Sigmoid colon (tissue), 4 donors: ENCODE data around the gene SIK2.

Experiments used
- EP300 ChIP-seq, 4 donors: sonication (generic); formaldehyde crosslinking; IDR thresholded peaks; one replicate each; pipeline ENCODE4 v1.6.1; 2017; ENCODE audit warnings: antibody characterized with exemption in 4 of 4
- POLR2A ChIP-seq, 2 donors: fragments of 450-650 bp; IDR thresholded peaks; one replicate each; pipeline ENCODE4 v1.6.1; 2016; ENCODE audit warnings: antibody characterized with exemption in 2 of 2, mild to moderate bottlenecking in 2 of 2, moderate library complexity in 2 of 2

- no peak for TF ChIP-seq POLR2A (IDR thresholded peaks at IDR 0.05)
- TF ChIP-seq EP300 (IDR thresholded peaks at IDR 0.05), result no peak
Observed at GRCh38 chr11:111671383-111671782, 69.1 kb downstream of the SIK2 start.
